Neural cell (in vitro differentiated cells): ENCODE data around the gene GLYATL1. TPM values are rescaled to one million over a fixed set of nuclear protein-coding genes. Genes with fewer than 3 reads are reported as not detected.

Source experiments
- H2AFZ ChIP-seq: fragments of 200-600, 300-800 bp; sonication (generic), shearing (Covaris generic); 2 replicates; pipeline ENCODE4 v1.6.0; 2014; ENCODE audit warnings: low read depth, mild to moderate bottlenecking, antibody characterized with exemption, low read length, moderate library complexity
- H3F3A ChIP-seq: fragments of 200-600 bp; shearing (Covaris generic); 2 replicates; pipeline ENCODE4 v1.6.1; 2016; ENCODE audit warnings: mild to moderate bottlenecking, moderate library complexity, mixed read lengths, antibody characterized with exemption, low read length; ENCODE audit not compliant: insufficient read depth, poor library complexity, severe bottlenecking
- H3K27ac ChIP-seq: fragments of 200-600, 300-800 bp; sonication (generic), shearing (Covaris generic); 2 replicates; pipeline ENCODE4 v1.5.1; 2014; ENCODE audit warnings: mild to moderate bottlenecking, low read length, moderate library complexity
- H3K27me3 ChIP-seq: fragments of 300-800, 200-600 bp; sonication (generic), shearing (Covaris generic); 2 replicates; pipeline ENCODE4 v1.6.0; 2014; ENCODE audit warnings: mild to moderate bottlenecking, low read depth, low read length, moderate library complexity; ENCODE audit not compliant: insufficient read depth
- H3K36me3 ChIP-seq: fragments of 300-800, 200-600 bp; sonication (generic), shearing (Covaris generic); 2 replicates; pipeline ENCODE4 v1.5.1; 2014; ENCODE audit warnings: mild to moderate bottlenecking, antibody characterized with exemption, low read length, moderate library complexity; ENCODE audit not compliant: insufficient read depth
- H3K4me2 ChIP-seq: fragments of 300-800, 200-600 bp; sonication (generic), shearing (Covaris generic); 2 replicates; pipeline ENCODE4 v1.6.0; 2014; ENCODE audit warnings: mild to moderate bottlenecking, low read length
- H3K4me3 ChIP-seq: fragments of 300-800, 200-600 bp; sonication (generic), shearing (Covaris generic); 2 replicates; pipeline ENCODE4 v1.5.1; 2014; ENCODE audit warnings: mild to moderate bottlenecking, low read length, moderate library complexity
- H3K79me2 ChIP-seq: fragments of 200-600 bp; shearing (Covaris generic); replicated peaks from 2 replicates; pipeline ENCODE4 v1.6.0; 2014; ENCODE audit warnings: mild to moderate bottlenecking, low read length, moderate library complexity; ENCODE audit not compliant: insufficient read depth
- H3K9ac ChIP-seq: fragments of 300-800, 200-600 bp; sonication (generic), shearing (Covaris generic); 2 replicates; pipeline ENCODE4 v1.6.1; 2016; ENCODE audit warnings: mild to moderate bottlenecking, low read length, mixed read lengths
- H3K9me2 ChIP-seq: fragments of 200-600 bp; shearing (Covaris generic); 2 replicates; pipeline ENCODE4 v1.6.1; 2016; ENCODE audit warnings: mild to moderate bottlenecking, low read length, mixed read lengths; ENCODE audit not compliant: insufficient read depth
- H3K9me3 ChIP-seq: fragments of 200-600, 300-800 bp; sonication (generic), shearing (Covaris generic); 2 replicates; pipeline ENCODE4 v1.6.1; 2016; ENCODE audit warnings: mild to moderate bottlenecking, mixed run types, low read length, moderate library complexity, mixed read lengths
- H4K20me1 ChIP-seq: fragments of 200-600 bp; shearing (Covaris generic); 2 replicates; pipeline ENCODE4 v1.6.1; 2016; ENCODE audit warnings: mild to moderate bottlenecking, mixed run types; ENCODE audit not compliant: insufficient read depth
- EP300 ChIP-seq: fragments of 450-650 bp; conservative IDR thresholded peaks from 2 replicates; pipeline ENCODE4 v1.6.1; 2014; ENCODE audit warnings: antibody characterized with exemption, mild to moderate bottlenecking, moderate library complexity; ENCODE audit not compliant: poor library complexity, severe bottlenecking
- EZH2 ChIP-seq: fragments of 200-600, 300-800 bp; shearing (Covaris generic), sonication (generic); IDR thresholded peaks from 2 replicates; pipeline ENCODE4 v1.6.1; 2014; ENCODE audit warnings: antibody characterized with exemption, low read length, borderline replicate concordance, mild to moderate bottlenecking; ENCODE audit not compliant: insufficient read depth, poor library complexity, severe bottlenecking
- MXI1 ChIP-seq: fragments of 450-650 bp; conservative IDR thresholded peaks from 2 replicates; pipeline ENCODE4 v1.6.1; 2014; ENCODE audit warnings: antibody characterized with exemption, mild to moderate bottlenecking; ENCODE audit not compliant: poor library complexity, severe bottlenecking
- POLR2AphosphoS5 ChIP-seq: IDR thresholded peaks from 2 replicates; pipeline ENCODE4 v1.6.1; 2012
- RAD21 ChIP-seq: fragments of 450-650 bp; conservative IDR thresholded peaks from 2 replicates; pipeline ENCODE4 v1.6.1; 2014; ENCODE audit warnings: antibody characterized with exemption, mild to moderate bottlenecking, moderate library complexity
- SMC3 ChIP-seq: fragments of 450-650 bp; conservative IDR thresholded peaks from 2 replicates; pipeline ENCODE4 v1.6.1; 2014; ENCODE audit warnings: antibody characterized with exemption, mild to moderate bottlenecking, moderate library complexity; ENCODE audit not compliant: poor library complexity
- TAF1 ChIP-seq: IDR thresholded peaks from 2 replicates; pipeline ENCODE4 v1.6.1; 2012; ENCODE audit warnings: low read depth
- polyA plus RNA-seq: library from polyadenylated mRNA; depleted of rRNA; stranded (reverse); fragments of >200 nt; gene quantifications from 2 replicates; pipeline ENCODE4 v1.2.3, GENCODE V29; 2014
- TF ChIP-seq, protein P1 (sequence below): fragments of 450-650 bp; IDR thresholded peaks from 2 replicates; pipeline ENCODE4 v1.5.1; 2014; ENCODE audit warnings: antibody characterized with exemption, mild to moderate bottlenecking, moderate library complexity; ENCODE audit not compliant: poor library complexity, severe bottlenecking
- TF ChIP-seq, protein P2 (sequence below): IDR thresholded peaks from 2 replicates; pipeline ENCODE4 v1.6.1; 2012; ENCODE audit warnings: borderline replicate concordance

GLYATL1 gene
- polyA plus RNA-seq, 1 donor from 2014 or later: 0.84 TPM

DNA sequence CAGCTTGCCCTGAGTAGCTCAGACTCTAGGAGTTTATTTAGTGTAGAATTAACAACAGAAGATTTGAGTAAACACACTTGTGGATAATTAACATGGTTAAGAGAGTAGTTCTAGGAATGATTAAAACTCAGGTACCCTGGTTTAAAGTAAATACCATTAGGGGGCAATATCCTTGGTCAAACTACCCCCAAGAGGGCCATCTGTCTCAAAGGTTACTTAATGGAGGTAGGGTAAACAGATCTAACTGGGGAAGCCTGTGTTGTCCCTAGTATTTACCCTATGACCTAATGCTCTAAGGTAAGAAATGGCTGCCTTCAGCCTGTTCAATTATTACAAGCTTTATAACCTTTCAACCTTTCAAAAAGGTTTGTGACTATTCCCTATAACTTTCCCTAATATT, 10.6 kb upstream of the GLYATL1 start:
- no peak overlapping the region for H3K4me3 ChIP-seq
- TF ChIP-seq SMC3 (no peak), POLR2AphosphoS5 (no peak), MXI1 (no peak)
- no peak overlapping the region for H3K27ac ChIP-seq
- H4K20me1 ChIP-seq: no peaks in the 10 kb centered on the region
- no peaks in the 10 kb centered on the region for H3K9me3 ChIP-seq
- H3K4me2 ChIP-seq: no peak overlapping the region
- no peak overlapping the region for H2AFZ ChIP-seq
- no peaks in the 10 kb centered on the region for H3F3A ChIP-seq
- no peaks in the 10 kb centered on the region for H3K27me3 ChIP-seq
- no peaks in the 10 kb centered on the region for H3K79me2 ChIP-seq
- no peaks in the 10 kb centered on the region for H3K36me3 ChIP-seq
- H3K9me2 ChIP-seq: no peaks in the 10 kb centered on the region
- no peak overlapping the region for H3K9ac ChIP-seq

DNA sequence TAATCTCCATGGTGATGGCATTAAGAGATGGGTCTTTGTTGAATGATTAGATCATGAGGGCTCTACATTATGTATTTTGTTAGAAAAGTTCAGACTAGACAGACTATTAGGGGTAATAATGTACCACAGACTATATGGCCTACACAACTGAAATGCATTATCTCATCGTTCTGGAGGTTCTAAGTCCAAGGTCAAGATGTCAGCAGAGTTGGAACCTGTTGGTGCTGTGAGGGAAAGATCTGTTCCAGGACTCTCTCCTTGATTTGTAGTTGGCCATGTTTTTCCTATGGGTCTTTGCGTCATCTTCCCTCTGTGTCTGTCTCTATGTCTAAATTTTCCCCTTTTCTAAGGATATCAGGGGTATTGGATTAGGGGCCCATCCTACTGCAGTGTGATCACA, 8.4 kb upstream of the GLYATL1 start:
- Histone ChIP-seq H3K27me3 (no peaks in the 10 kb centered on the region), H3K79me2 (no peaks in the 10 kb centered on the region), H3K4me3 (no peak overlapping the region), H3K27ac (no peak overlapping the region), H3F3A (no peaks in the 10 kb centered on the region), H3K36me3 (no peaks in the 10 kb centered on the region), H2AFZ (no peak overlapping the region), H3K9me3 (no peaks in the 10 kb centered on the region), H4K20me1 (no peaks in the 10 kb centered on the region), H3K9ac (no peak overlapping the region), H3K4me2 (no peak overlapping the region), H3K9me2 (no peaks in the 10 kb centered on the region)
- TF ChIP-seq RAD21 (no peak), POLR2AphosphoS5 (no peak), MXI1 (no peak), TAF1 (no peak), EP300 (no peak)
- TF ChIP-seq, protein P1, sequence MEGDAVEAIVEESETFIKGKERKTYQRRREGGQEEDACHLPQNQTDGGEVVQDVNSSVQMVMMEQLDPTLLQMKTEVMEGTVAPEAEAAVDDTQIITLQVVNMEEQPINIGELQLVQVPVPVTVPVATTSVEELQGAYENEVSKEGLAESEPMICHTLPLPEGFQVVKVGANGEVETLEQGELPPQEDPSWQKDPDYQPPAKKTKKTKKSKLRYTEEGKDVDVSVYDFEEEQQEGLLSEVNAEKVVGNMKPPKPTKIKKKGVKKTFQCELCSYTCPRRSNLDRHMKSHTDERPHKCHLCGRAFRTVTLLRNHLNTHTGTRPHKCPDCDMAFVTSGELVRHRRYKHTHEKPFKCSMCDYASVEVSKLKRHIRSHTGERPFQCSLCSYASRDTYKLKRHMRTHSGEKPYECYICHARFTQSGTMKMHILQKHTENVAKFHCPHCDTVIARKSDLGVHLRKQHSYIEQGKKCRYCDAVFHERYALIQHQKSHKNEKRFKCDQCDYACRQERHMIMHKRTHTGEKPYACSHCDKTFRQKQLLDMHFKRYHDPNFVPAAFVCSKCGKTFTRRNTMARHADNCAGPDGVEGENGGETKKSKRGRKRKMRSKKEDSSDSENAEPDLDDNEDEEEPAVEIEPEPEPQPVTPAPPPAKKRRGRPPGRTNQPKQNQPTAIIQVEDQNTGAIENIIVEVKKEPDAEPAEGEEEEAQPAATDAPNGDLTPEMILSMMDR: no peak
- TF ChIP-seq, protein P2, sequence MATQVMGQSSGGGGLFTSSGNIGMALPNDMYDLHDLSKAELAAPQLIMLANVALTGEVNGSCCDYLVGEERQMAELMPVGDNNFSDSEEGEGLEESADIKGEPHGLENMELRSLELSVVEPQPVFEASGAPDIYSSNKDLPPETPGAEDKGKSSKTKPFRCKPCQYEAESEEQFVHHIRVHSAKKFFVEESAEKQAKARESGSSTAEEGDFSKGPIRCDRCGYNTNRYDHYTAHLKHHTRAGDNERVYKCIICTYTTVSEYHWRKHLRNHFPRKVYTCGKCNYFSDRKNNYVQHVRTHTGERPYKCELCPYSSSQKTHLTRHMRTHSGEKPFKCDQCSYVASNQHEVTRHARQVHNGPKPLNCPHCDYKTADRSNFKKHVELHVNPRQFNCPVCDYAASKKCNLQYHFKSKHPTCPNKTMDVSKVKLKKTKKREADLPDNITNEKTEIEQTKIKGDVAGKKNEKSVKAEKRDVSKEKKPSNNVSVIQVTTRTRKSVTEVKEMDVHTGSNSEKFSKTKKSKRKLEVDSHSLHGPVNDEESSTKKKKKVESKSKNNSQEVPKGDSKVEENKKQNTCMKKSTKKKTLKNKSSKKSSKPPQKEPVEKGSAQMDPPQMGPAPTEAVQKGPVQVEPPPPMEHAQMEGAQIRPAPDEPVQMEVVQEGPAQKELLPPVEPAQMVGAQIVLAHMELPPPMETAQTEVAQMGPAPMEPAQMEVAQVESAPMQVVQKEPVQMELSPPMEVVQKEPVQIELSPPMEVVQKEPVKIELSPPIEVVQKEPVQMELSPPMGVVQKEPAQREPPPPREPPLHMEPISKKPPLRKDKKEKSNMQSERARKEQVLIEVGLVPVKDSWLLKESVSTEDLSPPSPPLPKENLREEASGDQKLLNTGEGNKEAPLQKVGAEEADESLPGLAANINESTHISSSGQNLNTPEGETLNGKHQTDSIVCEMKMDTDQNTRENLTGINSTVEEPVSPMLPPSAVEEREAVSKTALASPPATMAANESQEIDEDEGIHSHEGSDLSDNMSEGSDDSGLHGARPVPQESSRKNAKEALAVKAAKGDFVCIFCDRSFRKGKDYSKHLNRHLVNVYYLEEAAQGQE: no peak

DNA sequence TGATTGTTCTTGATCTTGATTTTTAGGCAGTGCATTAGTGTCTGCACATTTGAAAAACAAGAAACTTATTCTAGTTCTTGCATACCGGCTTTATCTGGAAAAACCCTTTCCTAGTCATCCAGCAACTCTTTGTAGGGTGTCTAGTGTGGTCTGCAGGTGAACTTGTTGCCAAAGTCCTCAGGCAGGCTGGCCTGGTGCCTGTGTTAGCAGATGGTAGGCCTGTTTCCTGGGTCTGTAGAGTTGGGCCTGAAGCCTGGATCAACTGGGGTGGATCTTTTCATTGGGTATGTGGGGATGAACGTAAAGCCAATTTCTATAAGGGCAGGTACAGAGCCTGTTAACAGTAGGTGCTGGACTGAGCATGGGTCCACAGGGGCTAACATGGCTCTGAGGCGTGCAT, 5.6 kb upstream of the GLYATL1 start:
- no peak overlapping the region for H3K4me3 ChIP-seq
- H3F3A ChIP-seq: no peaks in the 10 kb centered on the region
- TF ChIP-seq EP300: no peak
- TF ChIP-seq, protein P1: no peak
- TF ChIP-seq RAD21: no peak
- TF ChIP-seq POLR2AphosphoS5: no peak
- no peak for TF ChIP-seq EZH2
- no peak for TF ChIP-seq TAF1
- TF ChIP-seq, protein P2: no peak
- no peak for TF ChIP-seq SMC3
- TF ChIP-seq MXI1: no peak
- no peaks in the 10 kb centered on the region for H3K9me2 ChIP-seq
- H2AFZ ChIP-seq: no peak overlapping the region
- no peaks in the 10 kb centered on the region for H3K27me3 ChIP-seq
- H3K36me3 ChIP-seq: no peaks in the 10 kb centered on the region
- no peaks in the 10 kb centered on the region for H3K79me2 ChIP-seq
- no peaks in the 10 kb centered on the region for H3K9me3 ChIP-seq
- no peak overlapping the region for H3K4me2 ChIP-seq
- H3K9ac ChIP-seq: no peak overlapping the region
- H4K20me1 ChIP-seq: no peaks in the 10 kb centered on the region
- H3K27ac ChIP-seq: no peak overlapping the region
